HG02943 (cell line): ENCODE measurements around the gene TDRD12.
"Not testable (repeated sequence)": the region's sequence is repeated elsewhere in the genome, so short reads cannot be mapped to it uniquely, and the experiment has no call there.

Experiments used
- ATAC-seq: cut with Tn5 transposase; IDR thresholded peaks from one replicate; pipeline ENCODE4 v1.9.1; 2021; ENCODE audit warnings: mild to moderate bottlenecking, low read depth, moderate library complexity; ENCODE audit not compliant: unreplicated experiment

Gene TDRD12

GRCh38 chr19:32746631-32747196 lies 27.1 kb downstream of the TDRD12 start:
- ATAC-seq, result not testable (repeated sequence)

GRCh38 chr19:32748497-32748896 lies 28.9 kb downstream of the TDRD12 start:
- ATAC-seq, result no peak

GRCh38 chr19:32748948-32749347 lies 29.4 kb downstream of the TDRD12 start:
- ATAC-seq, result no peak

GRCh38 chr19:32749361-32749760 lies 29.8 kb downstream of the TDRD12 start:
- no peak for ATAC-seq

GRCh38 chr19:32750441-32751055 lies 31.0 kb downstream of the TDRD12 start:
- ATAC-seq, result no peak

- ATAC-seq, result no peak
Observed at GRCh38 chr19:32751066-32751465, 31.5 kb downstream of the TDRD12 start.

GRCh38 chr19:32757189-32757588 lies 37.6 kb downstream of the TDRD12 start:
- no peak for ATAC-seq

GRCh38 chr19:32765365-32765764 lies 45.8 kb downstream of the TDRD12 start:
- not testable (repeated sequence) for ATAC-seq

- ATAC-seq, result no peak
Observed at GRCh38 chr19:32767951-32768679, 48.5 kb downstream of the TDRD12 start.

- ATAC-seq, result no peak
Observed at GRCh38 chr19:32771596-32771995, 52.0 kb downstream of the TDRD12 start.

GRCh38 chr19:32773126-32773525 lies 53.6 kb downstream of the TDRD12 start:
- ATAC-seq, result no peak

- ATAC-seq, result no peak
Observed at GRCh38 chr19:32779082-32779481, 59.5 kb downstream of the TDRD12 start.

- no peak for ATAC-seq
Observed at GRCh38 chr19:32781280-32781679, 61.7 kb downstream of the TDRD12 start.

GRCh38 chr19:32782089-32782488 lies 62.5 kb downstream of the TDRD12 start:
- not testable (repeated sequence) for ATAC-seq

- ATAC-seq, result not testable (repeated sequence)
Observed at GRCh38 chr19:32787161-32787813, 67.7 kb downstream of the TDRD12 start.

- not testable (repeated sequence) for ATAC-seq
Observed at GRCh38 chr19:32787895-32788294, 68.3 kb downstream of the TDRD12 start.

GRCh38 chr19:32789429-32789828 lies 69.9 kb downstream of the TDRD12 start:
- no peak for ATAC-seq

- ATAC-seq, result no peak
Observed at GRCh38 chr19:32798201-32798600, 78.6 kb downstream of the TDRD12 start.

- ATAC-seq, result no peak
Observed at GRCh38 chr19:32800191-32800590, 80.6 kb downstream of the TDRD12 start.

GRCh38 chr19:32800754-32801153 lies 81.2 kb downstream of the TDRD12 start:
- no peak for ATAC-seq

GRCh38 chr19:32802840-32803239 lies 83.3 kb downstream of the TDRD12 start:
- no peak for ATAC-seq
